KOPT-K1 (cell line): ENCODE data around the gene ZBTB6.
A peak's percentile ranks its signal among the peaks of the same experiment; 100 is the strongest.

ENCODE experiments used
- H3K27ac ChIP-seq: fragments of 200-600 bp; sonication (generic); 2 replicates; pipeline ENCODE4 v1.5.1; 2016; ENCODE audit warnings: antibody characterized with exemption, mild to moderate bottlenecking, low read depth, low read length; ENCODE audit not compliant: poor library complexity, severe bottlenecking
- H3K36me3 ChIP-seq: fragments of 200-600 bp; sonication (generic); 2 replicates; pipeline ENCODE4 v1.5.1; 2017; ENCODE audit warnings: antibody characterized with exemption, mild to moderate bottlenecking, low read length, moderate library complexity; ENCODE audit not compliant: insufficient read depth
- H3K9me3 ChIP-seq: fragments of 200-600 bp; sonication (generic); 2 replicates; pipeline ENCODE4 v1.5.1; 2017; ENCODE audit warnings: antibody characterized with exemption, low read length, mild to moderate bottlenecking; ENCODE audit not compliant: insufficient read depth, poor library complexity, severe bottlenecking

Gene ZBTB6, protein sequence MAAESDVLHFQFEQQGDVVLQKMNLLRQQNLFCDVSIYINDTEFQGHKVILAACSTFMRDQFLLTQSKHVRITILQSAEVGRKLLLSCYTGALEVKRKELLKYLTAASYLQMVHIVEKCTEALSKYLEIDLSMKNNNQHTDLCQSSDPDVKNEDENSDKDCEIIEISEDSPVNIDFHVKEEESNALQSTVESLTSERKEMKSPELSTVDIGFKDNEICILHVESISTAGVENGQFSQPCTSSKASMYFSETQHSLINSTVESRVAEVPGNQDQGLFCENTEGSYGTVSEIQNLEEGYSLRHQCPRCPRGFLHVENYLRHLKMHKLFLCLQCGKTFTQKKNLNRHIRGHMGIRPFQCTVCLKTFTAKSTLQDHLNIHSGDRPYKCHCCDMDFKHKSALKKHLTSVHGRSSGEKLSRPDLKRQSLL

DNA sequence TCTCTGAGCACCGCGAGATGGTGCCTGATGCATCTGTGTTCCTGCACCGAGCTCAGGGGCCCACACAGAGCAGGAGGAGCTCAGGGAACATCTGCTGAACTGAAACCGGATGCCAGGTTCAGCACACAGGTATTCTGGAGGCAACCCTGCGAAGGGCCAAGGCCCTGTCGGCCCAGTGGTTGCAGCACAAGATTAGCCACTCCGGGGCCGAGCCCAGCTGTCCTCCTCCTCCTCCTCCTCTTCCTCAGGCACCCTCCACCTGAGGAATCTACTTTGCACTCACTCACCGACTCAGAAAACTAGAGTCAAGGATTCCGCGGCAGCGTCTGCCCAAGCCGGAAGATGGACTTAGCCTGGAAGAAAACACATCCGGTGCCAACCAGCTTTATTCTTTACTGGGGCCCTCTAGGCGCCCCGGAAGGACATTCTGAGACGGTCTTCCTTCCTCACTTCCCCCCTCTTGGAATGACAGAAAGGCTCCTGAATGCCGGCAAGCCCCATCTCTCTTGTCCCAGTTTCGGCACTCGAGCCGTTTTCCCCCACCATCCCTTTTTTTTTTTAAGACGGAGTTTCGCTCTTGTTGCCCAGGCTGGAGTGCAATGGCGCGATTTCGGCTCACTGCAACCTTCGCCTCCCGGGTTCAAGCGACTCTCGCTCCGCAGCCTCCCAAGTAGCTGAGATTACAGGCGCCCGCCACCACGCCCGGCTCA, at the start of gene ZBTB6:
ZBTB6 (minus strand) TSS at position 360 of the 710 bp plus-strand sequence. CDS start 1,251 bp downstream, outside the sequence.
- H3K36me3 ChIP-seq, result peaks cover 31% of the 10 kb centered on the region
- H3K27ac ChIP-seq, result peak within 1 kb of the TSS; percentile 90
- no peaks in the 10 kb centered on the region for H3K9me3 ChIP-seq

DNA sequence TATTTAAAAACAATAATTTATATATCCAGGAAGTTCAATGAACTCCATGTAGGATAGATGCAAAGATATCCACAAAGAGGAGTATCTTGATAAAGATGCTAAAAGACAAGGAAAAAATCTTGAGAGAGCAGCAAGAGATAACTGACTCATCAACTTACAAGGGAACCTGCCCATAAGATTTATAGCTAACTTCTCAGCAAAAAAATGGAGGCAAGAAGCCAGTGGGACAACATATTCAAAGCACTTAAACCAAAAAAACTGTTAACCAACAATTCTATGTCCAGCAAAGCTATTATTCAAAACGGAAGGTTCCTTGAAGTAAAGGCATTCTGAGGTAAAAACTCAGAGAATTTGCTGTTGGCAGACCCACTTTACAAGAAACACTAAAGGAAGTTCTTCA, 48.0 kb upstream of the ZBTB6 start:
- H3K27ac ChIP-seq, result no peak overlapping the region
- H3K36me3 ChIP-seq, result peaks cover 35% of the 10 kb centered on the region
- H3K9me3 ChIP-seq, result no peaks in the 10 kb centered on the region

DNA sequence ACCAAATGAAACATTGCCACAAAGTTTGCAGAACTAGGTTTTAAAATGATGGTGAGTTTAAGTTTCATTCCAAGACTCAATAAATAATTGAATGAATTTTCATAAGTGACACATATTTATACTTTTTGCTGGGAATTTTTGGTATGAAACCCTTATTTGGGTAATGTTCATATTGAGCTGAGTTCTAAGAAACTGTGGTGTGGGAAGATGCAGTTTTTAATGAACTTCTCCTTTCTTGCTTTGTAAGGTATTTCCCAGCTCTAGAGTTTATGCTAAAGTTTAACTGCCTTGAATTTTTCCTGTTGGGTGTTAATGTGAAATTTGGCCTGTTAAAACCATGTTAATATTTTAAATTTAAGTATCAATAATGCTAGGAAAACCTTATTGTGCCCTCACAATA, 42.8 kb upstream of the ZBTB6 start:
- Histone ChIP-seq H3K9me3 (no peaks in the 10 kb centered on the region), H3K27ac (no peak overlapping the region)

DNA sequence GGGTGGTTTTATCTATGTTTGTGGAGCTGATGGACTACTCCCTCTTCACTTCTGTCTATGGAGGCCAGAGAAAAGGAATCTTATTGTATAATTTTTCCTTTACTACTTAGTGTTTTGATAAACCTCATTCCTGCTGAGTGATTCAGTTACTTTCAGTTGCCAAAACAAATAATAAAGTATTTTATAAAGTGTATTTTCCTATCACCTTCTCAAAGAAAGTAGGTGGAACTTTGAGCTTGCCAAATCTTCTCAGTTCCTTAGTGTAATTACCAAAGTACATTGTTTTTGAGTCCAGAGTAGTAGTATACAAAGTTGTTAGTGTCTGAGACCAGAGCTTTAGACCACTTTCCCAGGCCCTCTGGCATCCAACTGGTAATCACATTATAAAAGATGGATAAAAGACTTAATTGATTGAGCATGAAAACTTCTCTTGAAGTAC, 41.1 kb upstream of the ZBTB6 start:
- H3K36me3 ChIP-seq, result peaks cover under 1% of the 10 kb centered on the region
- H3K27ac ChIP-seq, result no peak overlapping the region
- no peaks in the 10 kb centered on the region for H3K9me3 ChIP-seq

More for the DNA sequence above, 42.8 kb upstream of the ZBTB6 start:
- H3K36me3 ChIP-seq, result peaks cover 17% of the 10 kb centered on the region

DNA sequence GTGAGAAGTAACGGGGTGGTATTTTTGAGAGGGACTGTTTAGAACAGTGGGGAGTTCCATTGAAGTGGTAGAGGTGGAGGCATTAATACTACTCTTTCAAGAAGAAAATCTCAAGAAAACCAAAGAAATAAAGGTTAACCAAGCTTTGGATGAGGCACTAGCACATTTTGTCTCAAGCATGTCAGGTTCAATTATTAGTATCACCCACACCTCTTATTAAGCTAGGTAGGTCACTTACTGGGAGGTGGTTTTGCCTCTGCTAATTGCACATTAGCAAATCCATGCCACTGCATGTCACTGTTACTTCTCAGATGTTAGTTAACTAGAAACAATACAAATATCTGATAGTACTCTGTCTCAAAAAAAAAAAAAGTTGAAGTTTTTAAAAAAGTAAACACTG, 37.9 kb upstream of the ZBTB6 start:
- H3K36me3 ChIP-seq, result no peaks in the 10 kb centered on the region
- no peak overlapping the region for H3K27ac ChIP-seq
- H3K9me3 ChIP-seq, result no peaks in the 10 kb centered on the region

DNA sequence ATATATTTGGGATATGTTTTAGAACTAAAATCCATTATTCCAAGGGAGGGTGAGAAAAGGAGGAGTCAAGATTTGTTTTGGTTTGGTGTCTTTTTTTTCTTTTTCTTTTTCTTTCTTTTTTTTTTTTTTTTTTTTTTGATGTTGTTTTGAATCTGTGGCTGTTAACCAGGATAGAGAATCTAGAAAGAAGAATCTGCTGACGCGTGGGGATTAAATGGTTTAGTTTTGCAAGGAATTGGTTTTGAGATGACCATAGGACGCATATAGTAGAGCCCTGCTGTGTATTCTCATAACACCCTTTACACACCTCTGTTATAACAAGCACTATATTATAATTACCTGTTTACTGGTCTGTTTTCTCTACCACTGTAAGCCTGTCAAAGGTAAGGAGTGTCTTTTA, 37.1 kb upstream of the ZBTB6 start:
- Histone ChIP-seq H3K27ac (no peak overlapping the region), H3K36me3 (no peaks in the 10 kb centered on the region), H3K9me3 (no peaks in the 10 kb centered on the region)

DNA sequence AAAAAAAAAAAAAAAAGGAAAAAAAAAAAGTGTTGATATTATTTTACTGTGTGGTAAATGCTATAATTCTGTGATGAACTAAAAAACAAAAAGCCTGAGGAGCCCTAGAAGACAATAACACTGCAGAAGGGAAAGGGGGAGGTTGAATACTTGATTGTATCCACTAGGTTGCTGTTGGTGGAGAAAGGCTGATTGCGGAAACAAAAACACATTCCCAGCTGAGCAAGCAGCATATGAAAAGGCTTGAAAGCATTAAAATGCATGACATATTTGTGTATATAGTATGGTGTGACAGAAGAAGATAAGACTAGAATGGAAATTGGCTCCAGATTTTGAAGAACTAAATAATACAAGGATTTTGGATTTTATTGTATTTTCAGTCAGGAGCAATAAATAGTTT, 36.6 kb upstream of the ZBTB6 start:
- Histone ChIP-seq H3K36me3 (no peaks in the 10 kb centered on the region), H3K9me3 (no peaks in the 10 kb centered on the region), H3K27ac (no peak overlapping the region)

DNA sequence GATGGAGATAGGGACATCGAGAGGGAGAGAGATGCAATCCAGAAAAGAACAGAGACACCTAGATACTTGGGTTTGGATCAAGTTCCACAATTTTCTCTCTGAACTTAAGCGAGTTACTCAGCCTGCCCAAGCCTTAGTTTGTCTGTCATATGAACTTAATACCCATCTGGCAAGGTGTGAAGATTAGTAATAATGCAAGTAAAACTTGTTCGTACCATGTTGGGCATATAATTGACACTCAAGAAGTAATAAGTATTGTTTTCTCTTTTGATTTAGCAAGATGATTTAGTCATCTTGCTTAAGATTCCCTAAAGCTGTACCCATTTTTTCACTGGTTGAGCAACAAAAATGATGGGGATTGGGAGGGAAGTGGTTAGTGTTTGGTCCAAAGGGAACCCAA, 35.2 kb upstream of the ZBTB6 start:
- H3K9me3 ChIP-seq, result no peaks in the 10 kb centered on the region
- no peak overlapping the region for H3K27ac ChIP-seq
- H3K36me3 ChIP-seq, result no peaks in the 10 kb centered on the region; the same call in 1 of the 2 replicates

DNA sequence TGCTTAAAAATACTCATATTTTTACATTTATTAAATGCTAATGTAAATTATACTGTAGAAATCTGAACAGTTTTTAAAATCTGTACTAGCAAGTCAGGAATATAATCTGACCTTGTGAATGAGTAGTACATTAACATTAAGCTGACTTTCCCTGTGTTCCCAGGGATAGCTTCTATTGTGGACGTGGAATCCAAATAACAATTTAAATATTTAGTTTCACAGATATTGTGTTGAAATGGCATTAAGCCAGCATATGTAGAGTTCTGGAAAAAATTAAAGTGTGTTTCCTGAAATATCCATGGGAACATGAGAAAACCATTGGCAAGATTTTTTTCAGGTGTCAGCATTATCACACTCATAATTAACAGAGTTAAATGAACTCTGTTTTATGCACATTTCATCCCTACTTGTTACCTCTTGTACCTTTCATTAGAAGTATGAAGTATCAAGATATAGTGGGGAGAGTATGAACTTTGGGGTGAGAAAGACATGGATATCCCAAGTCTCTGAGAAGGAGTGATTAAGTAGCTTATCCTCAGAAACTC, 33.4 kb upstream of the ZBTB6 start:
- no peaks in the 10 kb centered on the region for H3K9me3 ChIP-seq
- no peaks in the 10 kb centered on the region; the same call in 1 of the 2 replicates for H3K36me3 ChIP-seq
- H3K27ac ChIP-seq, result no peak overlapping the region

DNA sequence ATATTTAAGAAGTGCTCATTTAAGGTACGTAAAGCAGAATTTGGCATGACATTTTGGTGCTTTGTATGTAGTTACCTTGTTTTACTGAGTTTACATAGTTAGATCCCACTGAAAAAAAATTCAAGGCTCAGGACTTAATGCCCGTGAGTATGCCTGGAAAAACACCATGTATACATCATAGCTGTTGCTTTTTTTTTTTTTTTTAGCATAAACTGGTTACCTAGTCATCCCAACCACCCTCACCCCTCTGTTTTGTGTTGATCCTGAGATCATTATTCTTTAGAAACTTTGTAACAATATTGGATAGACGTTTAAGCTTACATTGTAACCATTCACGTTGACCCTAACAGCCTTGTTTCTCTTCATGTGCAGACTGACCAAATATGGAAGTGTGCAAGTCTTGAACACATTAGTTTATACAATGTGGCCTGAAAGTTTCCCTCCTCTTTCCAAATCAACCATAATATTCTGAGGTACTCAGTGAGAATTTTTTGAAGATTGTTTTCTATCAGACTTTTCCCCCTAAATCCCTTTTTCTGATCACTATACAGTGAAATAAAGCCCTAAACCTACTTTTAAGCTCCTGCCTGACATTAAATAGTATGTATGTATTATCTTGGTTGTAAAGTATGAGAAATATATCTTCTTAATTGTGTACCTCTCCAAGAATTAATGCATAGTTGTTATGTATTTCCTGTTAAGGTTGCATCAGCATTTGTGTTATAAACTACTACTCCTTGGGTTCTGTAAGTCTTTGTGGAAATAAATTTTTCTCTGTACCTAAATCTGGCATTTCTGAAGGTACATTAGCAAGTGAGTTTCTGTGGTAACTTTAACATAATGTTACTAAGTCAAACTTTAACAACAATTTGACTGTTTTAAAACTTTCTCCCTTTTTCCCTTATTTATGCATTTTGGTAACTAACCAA, 32.1 kb upstream of the ZBTB6 start:
- no peak overlapping the region for H3K27ac ChIP-seq
- no peaks in the 10 kb centered on the region; the same call in 1 of the 2 replicates for H3K36me3 ChIP-seq

DNA sequence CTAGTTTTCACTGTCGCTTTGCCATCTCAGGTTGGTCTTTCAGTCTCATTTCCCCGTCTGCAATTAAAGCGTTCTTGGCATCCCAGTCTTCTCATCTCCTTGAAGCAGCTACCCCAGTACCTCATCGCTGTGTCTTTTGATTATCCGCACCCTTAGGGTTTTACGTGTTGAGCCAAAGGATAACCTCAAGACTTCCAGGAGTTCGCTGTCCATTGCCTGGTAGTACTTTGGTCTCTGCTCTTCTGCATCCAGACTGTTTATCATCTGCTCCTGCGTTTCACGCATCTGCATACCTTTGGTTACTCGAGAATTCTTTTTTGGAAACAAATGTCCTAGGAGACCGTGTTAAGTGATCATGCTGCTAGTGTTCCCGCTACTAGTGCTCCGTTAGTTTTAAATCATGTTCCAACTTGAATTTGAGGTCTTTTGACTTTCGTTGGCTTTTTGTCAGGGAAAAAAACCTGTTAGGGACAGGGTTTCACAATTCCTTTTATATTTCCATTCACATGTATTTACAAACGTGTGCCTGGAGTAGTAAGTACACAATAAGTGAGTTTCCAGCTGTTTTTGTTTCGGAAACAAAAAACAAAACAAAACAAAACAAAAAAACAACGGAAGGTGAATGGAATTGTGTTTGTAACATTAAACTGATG, 28.6 kb upstream of the ZBTB6 start:
- Histone ChIP-seq H3K27ac (peak overlapping the region; percentile 61), H3K36me3 (peaks cover 12% of the 10 kb centered on the region), H3K9me3 (no peaks in the 10 kb centered on the region)

More for the DNA sequence above, 32.1 kb upstream of the ZBTB6 start:
- no peaks in the 10 kb centered on the region for H3K9me3 ChIP-seq

DNA sequence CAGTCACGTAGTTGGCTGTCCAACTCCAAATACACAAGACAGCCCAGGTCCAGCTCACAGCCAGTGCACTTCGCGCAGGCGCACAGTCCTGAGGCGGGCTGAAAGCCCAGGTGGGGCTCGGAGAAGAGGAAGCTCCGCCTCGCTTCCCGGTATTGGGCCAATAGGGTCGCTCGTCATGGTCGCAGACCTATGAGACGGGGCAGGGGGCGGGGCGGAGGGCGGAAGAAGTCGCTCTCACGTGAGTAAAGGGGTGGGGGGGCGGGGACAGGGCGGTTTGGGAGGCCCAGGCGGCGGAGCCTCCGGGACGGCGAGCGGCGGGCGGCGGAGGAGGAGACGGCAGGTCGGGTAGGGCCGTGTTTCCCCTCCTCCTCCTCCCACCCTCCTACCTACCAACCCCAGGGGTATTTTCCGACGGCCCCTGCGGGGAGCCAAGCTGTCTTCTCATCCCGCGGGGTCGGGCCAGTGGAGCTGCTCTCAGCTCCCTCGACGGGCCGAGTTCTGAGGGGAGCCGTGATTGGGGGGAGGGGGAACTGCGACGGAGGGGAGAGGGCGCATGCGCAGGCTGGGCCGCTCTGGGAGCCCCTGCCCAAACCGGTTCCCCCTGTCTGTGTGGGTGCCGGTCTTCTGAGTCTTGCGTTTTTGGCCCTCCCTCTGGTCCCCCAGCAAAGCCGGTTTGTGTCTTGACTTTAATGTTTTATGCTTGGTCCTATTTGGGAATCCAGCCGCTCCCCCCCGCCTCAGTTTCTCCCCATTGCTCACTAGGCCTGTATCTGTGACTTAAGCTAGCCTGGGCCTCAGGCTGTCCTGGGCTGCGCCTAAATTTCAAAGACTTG, 27.8 kb upstream of the ZBTB6 start, which contains the start of gene RABGAP1:
RABGAP1 (plus strand) TSS at position 272 of the 833 bp plus-strand sequence. CDS start 16,040 bp downstream, outside the sequence.
- peaks cover 18% of the 10 kb centered on the region for H3K36me3 ChIP-seq
- no peaks in the 10 kb centered on the region for H3K9me3 ChIP-seq
- peak within 1 kb of the TSS; percentile 61 for H3K27ac ChIP-seq

DNA sequence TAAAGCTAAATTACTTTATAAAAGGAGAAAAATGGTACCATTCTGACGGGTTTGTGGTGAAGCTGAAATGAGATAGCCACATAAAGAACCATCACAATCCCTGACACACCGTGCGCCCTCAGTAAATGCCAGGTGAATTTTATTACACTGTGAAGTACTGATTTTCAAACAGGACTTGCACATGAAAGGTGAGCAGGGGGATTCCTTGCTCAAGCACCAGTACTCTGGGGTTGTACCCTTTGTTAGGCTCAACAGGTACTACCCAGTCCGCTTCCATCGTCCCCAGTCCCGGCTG, 27.3 kb upstream of the ZBTB6 start:
- Histone ChIP-seq H3K36me3 (peaks cover 18% of the 10 kb centered on the region), H3K9me3 (no peaks in the 10 kb centered on the region), H3K27ac (peak overlapping the region; percentile 56)
